Measurements from ENCODE around the gene OMA1. TPM values are rescaled to one million over a fixed set of nuclear protein-coding genes. Genes with fewer than 3 reads are reported as not detected.
"Not testable (repeated sequence)": the region's sequence is repeated elsewhere in the genome, so short reads cannot be mapped to it uniquely, and the experiment has no call there.

Gene OMA1
- total RNA-seq, 2 experiments from 2014 or later = 22.3 to 23.9 TPM

DNA sequence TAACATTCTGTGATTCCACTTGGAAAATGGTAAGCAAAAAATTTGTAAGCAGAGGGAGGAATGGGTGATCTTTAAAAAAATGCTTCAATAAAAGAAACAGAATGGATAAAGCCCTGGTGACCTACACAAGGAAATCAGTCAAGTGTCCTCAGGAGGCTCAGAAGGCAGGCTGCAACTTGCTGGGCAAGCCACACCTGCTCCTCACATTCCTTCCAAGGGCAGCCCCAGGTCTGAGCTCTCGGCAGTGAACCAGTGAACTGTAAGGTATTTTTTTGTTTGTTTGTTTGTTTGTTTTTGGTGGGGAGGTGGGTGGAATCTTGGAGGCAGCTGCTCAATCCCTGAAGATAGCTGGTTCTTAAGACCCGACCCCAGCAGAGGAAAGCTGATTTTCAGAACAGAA lies 26.2 kb upstream of the OMA1 start:
- H3K27me3 Mint-ChIP-seq (ENCODE audit: low read depth) = peaks cover 65% of the 10 kb centered on the region
- no peaks in the 10 kb centered on the region for H3K9me3 Mint-ChIP-seq (ENCODE audit: insufficient read depth)
- peaks cover 2% of the 10 kb centered on the region for H3K36me3 Mint-ChIP-seq (ENCODE audit: low read depth)
- peaks cover 29% of the 10 kb centered on the region for H3K4me1 Mint-ChIP-seq (ENCODE audit: low read depth)
- no peak overlapping the region for H3K27ac Mint-ChIP-seq
- POLR2A ChIA-PET = interaction anchor here (1.1 kb wide), 1 partner anchor 26 kb away, joined by 5 read pairs; the partner anchor contains the start of gene OMA1
- H3K4me3 Mint-ChIP-seq = no peak overlapping the region
- DNase-seq (no peak), ATAC-seq (no peak)
- CTCF ChIA-PET = interaction anchor here (0.9 to 1.6 kb wide), 3 partner anchors 25 to 1186 kb away, joined by 3 to 4 read pairs (median 3); no protein-coding TSS in a partner anchor

DNA sequence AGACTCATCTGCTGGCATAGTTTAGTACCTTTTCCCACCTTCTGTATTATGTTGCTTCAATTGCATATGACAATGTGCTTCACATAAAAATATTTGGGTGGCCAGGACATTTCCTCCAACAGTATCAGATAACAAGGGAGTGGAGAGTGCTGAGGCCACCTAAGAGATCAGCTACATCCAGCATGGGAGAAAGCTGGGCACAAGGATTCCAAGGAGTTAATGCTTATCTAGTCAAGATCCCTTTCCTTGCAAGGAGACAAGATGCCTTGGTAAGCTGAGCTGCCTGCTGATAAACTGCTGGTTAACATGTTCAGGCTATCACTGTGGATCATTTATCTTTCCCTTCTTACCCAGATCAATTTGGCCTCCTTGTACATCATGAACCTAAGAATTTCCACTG lies 25.1 kb upstream of the OMA1 start:
- H3K27me3 Mint-ChIP-seq (ENCODE audit: low read depth) = peaks cover 62% of the 10 kb centered on the region
- no peak overlapping the region for H3K4me3 Mint-ChIP-seq
- H3K4me1 Mint-ChIP-seq (ENCODE audit: low read depth) = peaks cover 23% of the 10 kb centered on the region
- ATAC-seq = no peak
- CTCF ChIA-PET = interaction anchor here (0.9 to 1.5 kb wide), 2 partner anchors 55 to 81 kb away, joined by 3 to 4 read pairs; no protein-coding TSS in a partner anchor
- DNase-seq = no peak
- H3K27ac Mint-ChIP-seq = no peak overlapping the region
- no peaks in the 10 kb centered on the region for H3K9me3 Mint-ChIP-seq (ENCODE audit: insufficient read depth)
- POLR2A ChIA-PET = no interaction called here
- H3K36me3 Mint-ChIP-seq (ENCODE audit: low read depth) = peaks cover 2% of the 10 kb centered on the region

- POLR2A ChIA-PET = no interaction called here
- CTCF ChIA-PET = interaction anchor here (1.5 kb wide), 1 partner anchor 82 kb away, joined by 4 read pairs; no protein-coding TSS in a partner anchor
- H3K36me3 Mint-ChIP-seq (ENCODE audit: low read depth) = no peaks in the 10 kb centered on the region
- peaks cover 57% of the 10 kb centered on the region for H3K27me3 Mint-ChIP-seq (ENCODE audit: low read depth)
- ATAC-seq (no peak), DNase-seq (no peak)
- no peak overlapping the region for H3K4me3 Mint-ChIP-seq
- no peak overlapping the region for H3K27ac Mint-ChIP-seq
- no peaks in the 10 kb centered on the region for H3K9me3 Mint-ChIP-seq (ENCODE audit: insufficient read depth)
- H3K4me1 Mint-ChIP-seq (ENCODE audit: low read depth) = peaks cover 16% of the 10 kb centered on the region
Measured at GRCh38 chr1:58570817-58571216, 24.3 kb upstream of the OMA1 start.

DNA sequence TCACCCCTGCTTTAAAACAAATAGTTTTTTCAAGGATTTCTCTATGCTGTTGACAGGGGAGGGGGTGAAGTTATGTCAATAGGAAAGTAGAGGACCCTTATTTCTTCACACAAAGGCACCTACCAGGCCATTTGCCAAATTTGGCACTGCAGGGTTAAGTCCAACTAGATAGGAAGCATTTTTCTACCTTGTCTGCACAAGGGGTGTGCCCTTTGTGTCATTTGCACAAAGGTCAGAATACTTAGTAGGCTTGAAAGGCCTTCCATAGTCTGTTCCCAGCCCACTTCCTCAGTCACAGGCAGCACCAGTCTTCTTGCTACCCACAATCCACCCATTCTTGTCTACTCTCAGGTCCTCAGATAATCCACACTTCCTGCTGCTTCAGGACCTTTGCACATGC lies 23.6 kb upstream of the OMA1 start:
- DNase-seq = no peak
- Mint-ChIP-seq H3K27ac (no peak overlapping the region), H3K4me3 (no peak overlapping the region), H3K9me3 (ENCODE audit: insufficient read depth) (no peaks in the 10 kb centered on the region), H3K27me3 (ENCODE audit: low read depth) (peaks cover 51% of the 10 kb centered on the region), H3K4me1 (ENCODE audit: low read depth) (peaks cover 12% of the 10 kb centered on the region), H3K36me3 (ENCODE audit: low read depth) (no peaks in the 10 kb centered on the region)
- CTCF ChIA-PET = no interaction called here
- ATAC-seq = no peak
- POLR2A ChIA-PET = no interaction called here

- Mint-ChIP-seq H3K4me1 (ENCODE audit: low read depth) (peaks cover 8% of the 10 kb centered on the region), H3K27ac (no peak overlapping the region), H3K9me3 (ENCODE audit: insufficient read depth) (no peaks in the 10 kb centered on the region), H3K27me3 (ENCODE audit: low read depth) (peaks cover 45% of the 10 kb centered on the region), H3K4me3 (no peak overlapping the region), H3K36me3 (ENCODE audit: low read depth) (no peaks in the 10 kb centered on the region)
- no peak for DNase-seq
- ATAC-seq = no peak
- ChIA-PET CTCF (interaction anchor here (1.0 kb wide), 1 partner anchor 83 kb away, joined by 3 read pairs; no protein-coding TSS in a partner anchor), POLR2A (interaction anchor here (0.8 kb wide), 1 partner anchor 13 kb away, joined by 3 read pairs; no protein-coding TSS in a partner anchor)
Measured at GRCh38 chr1:58568911-58569310, 22.4 kb upstream of the OMA1 start.

GRCh38 chr1:58568271-58568860 lies 21.8 kb upstream of the OMA1 start:
- no peaks in the 10 kb centered on the region for H3K9me3 Mint-ChIP-seq (ENCODE audit: insufficient read depth)
- H3K27ac Mint-ChIP-seq = no peak overlapping the region
- H3K4me3 Mint-ChIP-seq = no peak overlapping the region
- DNase-seq = no peak
- ChIA-PET POLR2A (no interaction called here), CTCF (interaction anchor here (1.0 kb wide), 1 partner anchor 84 kb away, joined by 3 read pairs; no protein-coding TSS in a partner anchor)
- peaks cover 43% of the 10 kb centered on the region for H3K27me3 Mint-ChIP-seq (ENCODE audit: low read depth)
- ATAC-seq = no peak
- peaks cover 3% of the 10 kb centered on the region for H3K4me1 Mint-ChIP-seq (ENCODE audit: low read depth)
- no peaks in the 10 kb centered on the region for H3K36me3 Mint-ChIP-seq (ENCODE audit: low read depth)

- H3K4me1 Mint-ChIP-seq (ENCODE audit: low read depth) = no peaks in the 10 kb centered on the region
- H3K4me3 Mint-ChIP-seq = no peak overlapping the region
- ATAC-seq (no peak), DNase-seq (no peak)
- no peaks in the 10 kb centered on the region for H3K9me3 Mint-ChIP-seq (ENCODE audit: insufficient read depth)
- no peak overlapping the region for H3K27ac Mint-ChIP-seq
- no peaks in the 10 kb centered on the region for H3K36me3 Mint-ChIP-seq (ENCODE audit: low read depth)
- CTCF ChIA-PET = no interaction called here
- peaks cover 45% of the 10 kb centered on the region for H3K27me3 Mint-ChIP-seq (ENCODE audit: low read depth)
- POLR2A ChIA-PET = no interaction called here
Measured at GRCh38 chr1:58566339-58566738, 19.8 kb upstream of the OMA1 start.

DNA sequence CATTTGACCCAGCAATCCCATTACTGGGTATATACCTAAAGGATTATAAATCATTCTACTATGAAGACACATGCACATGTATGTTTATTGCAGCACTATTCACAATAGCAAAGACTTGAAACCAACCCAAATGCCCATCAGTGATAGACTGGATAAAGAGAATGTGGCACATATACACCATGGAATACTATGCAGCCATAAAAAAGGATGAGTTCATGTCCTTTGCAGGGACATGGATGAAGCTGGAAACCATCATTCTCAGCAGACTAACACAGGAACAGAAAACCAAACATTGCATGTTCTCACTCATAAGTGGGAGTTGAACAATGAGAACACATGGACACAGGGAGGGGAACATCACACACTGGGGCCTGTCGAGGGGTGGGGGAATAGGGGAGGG lies 17.2 kb upstream of the OMA1 start:
- H3K27ac Mint-ChIP-seq; H3K4me1 Mint-ChIP-seq (ENCODE audit: low read depth); H3K4me3 Mint-ChIP-seq; ATAC-seq; H3K36me3 Mint-ChIP-seq (ENCODE audit: low read depth); POLR2A ChIA-PET; DNase-seq; CTCF ChIA-PET; H3K9me3 Mint-ChIP-seq (ENCODE audit: insufficient read depth): not testable (repeated sequence)
- H3K27me3 Mint-ChIP-seq (ENCODE audit: low read depth) = peaks cover 36% of the 10 kb centered on the region

GRCh38 chr1:58561633-58562032 lies 15.1 kb upstream of the OMA1 start:
- H3K36me3 Mint-ChIP-seq (ENCODE audit: low read depth) = no peaks in the 10 kb centered on the region
- H3K27ac Mint-ChIP-seq = no peak overlapping the region
- no peaks in the 10 kb centered on the region for H3K4me1 Mint-ChIP-seq (ENCODE audit: low read depth)
- DNase-seq = no peak
- H3K27me3 Mint-ChIP-seq (ENCODE audit: low read depth) = peaks cover 41% of the 10 kb centered on the region
- no peaks in the 10 kb centered on the region for H3K9me3 Mint-ChIP-seq (ENCODE audit: insufficient read depth)
- ChIA-PET POLR2A (no interaction called here), CTCF (no interaction called here)
- ATAC-seq = no peak
- no peak overlapping the region for H3K4me3 Mint-ChIP-seq

GRCh38 chr1:58555393-58555792 lies 8.9 kb upstream of the OMA1 start:
- Mint-ChIP-seq H3K36me3 (ENCODE audit: low read depth) (no peaks in the 10 kb centered on the region), H3K27ac (no peak overlapping the region), H3K4me1 (ENCODE audit: low read depth) (no peaks in the 10 kb centered on the region), H3K9me3 (ENCODE audit: insufficient read depth) (no peaks in the 10 kb centered on the region), H3K27me3 (ENCODE audit: low read depth) (peaks cover 27% of the 10 kb centered on the region), H3K4me3 (no peak overlapping the region)
- ATAC-seq = no peak
- POLR2A ChIA-PET = no interaction called here
- CTCF ChIA-PET = interaction anchor here (1.0 kb wide), 1 partner anchor 39 kb away, joined by 5 read pairs; no protein-coding TSS in a partner anchor
- DNase-seq = no peak

GRCh38 chr1:58551186-58552140 lies 4.9 kb upstream of the OMA1 start:
- H3K36me3 Mint-ChIP-seq (ENCODE audit: low read depth) = no peaks in the 10 kb centered on the region
- no peak overlapping the region for H3K4me3 Mint-ChIP-seq
- no peak for DNase-seq
- H3K27ac Mint-ChIP-seq = no peak overlapping the region
- peaks cover 13% of the 10 kb centered on the region for H3K27me3 Mint-ChIP-seq (ENCODE audit: low read depth)
- H3K9me3 Mint-ChIP-seq (ENCODE audit: insufficient read depth) = no peaks in the 10 kb centered on the region
- ATAC-seq = no peak
- POLR2A ChIA-PET = no interaction called here
- peaks cover 5% of the 10 kb centered on the region for H3K4me1 Mint-ChIP-seq (ENCODE audit: low read depth)
- CTCF ChIA-PET = no interaction called here

GRCh38 chr1:58549291-58549690 lies 2.8 kb upstream of the OMA1 start:
- H3K36me3 Mint-ChIP-seq (ENCODE audit: low read depth); H3K27ac Mint-ChIP-seq; H3K4me3 Mint-ChIP-seq; ATAC-seq; DNase-seq; H3K27me3 Mint-ChIP-seq (ENCODE audit: low read depth); POLR2A ChIA-PET; H3K9me3 Mint-ChIP-seq (ENCODE audit: insufficient read depth): not testable (repeated sequence)
- peaks cover 16% of the 10 kb centered on the region for H3K4me1 Mint-ChIP-seq (ENCODE audit: low read depth)
- CTCF ChIA-PET = interaction anchor here (1.1 to 5.7 kb wide), 3 partner anchors 32 to 158 kb away, joined by 3 to 78 read pairs (median 4); no protein-coding TSS in a partner anchor
